Tibial nerve (tissue), 4 donors: ENCODE measurements around the gene WFDC1.

ENCODE experiments used
- CTCF ChIP-seq, 5 experiments: fragments of 200-600 bp in 3 of 5; fragments of 450-650 bp in 2 of 5; sonication (generic) in 3 of 5; IDR thresholded peaks; one replicate each; pipeline ENCODE4 v1.5.1; 2016 to 2019; ENCODE audit warnings: antibody characterized with exemption in 5 of 5, mild to moderate bottlenecking in 3 of 5, moderate library complexity in 2 of 5
- EP300 ChIP-seq, 2 donors: sonication (generic); formaldehyde crosslinking; IDR thresholded peaks; one replicate each; pipeline ENCODE4 v1.6.1; 2017; ENCODE audit warnings: antibody characterized with exemption in 2 of 2, mild to moderate bottlenecking in 1 of 2
- POLR2A ChIP-seq, 2 donors: fragments of 450-650 bp; IDR thresholded peaks; one replicate each; pipeline ENCODE4 v1.6.1; 2017; ENCODE audit warnings: antibody characterized with exemption in 2 of 2, mild to moderate bottlenecking in 2 of 2, moderate library complexity in 2 of 2

- TF ChIP-seq CTCF (IDR thresholded peaks at IDR 0.05) (no peak), POLR2A (IDR thresholded peaks at IDR 0.05) (no peak), EP300 (IDR thresholded peaks at IDR 0.05) (no peak)
These were observed 65.5 kb downstream of the WFDC1 start for GRCh38 chr16:84360170-84360569.
